GM19238 (cell line): Measurements from ENCODE around the gene HFM1.
"Not testable (repeated sequence)": the region's sequence is repeated elsewhere in the genome, so short reads cannot be mapped to it uniquely, and the experiment has no call there.

ENCODE experiments used
- DNase-seq: peaks from one replicate; pipeline ENCODE4 v3.0.0; 2011; ENCODE audit warnings: low spot score; ENCODE audit not compliant: insufficient read length

HFM1 gene, protein sequence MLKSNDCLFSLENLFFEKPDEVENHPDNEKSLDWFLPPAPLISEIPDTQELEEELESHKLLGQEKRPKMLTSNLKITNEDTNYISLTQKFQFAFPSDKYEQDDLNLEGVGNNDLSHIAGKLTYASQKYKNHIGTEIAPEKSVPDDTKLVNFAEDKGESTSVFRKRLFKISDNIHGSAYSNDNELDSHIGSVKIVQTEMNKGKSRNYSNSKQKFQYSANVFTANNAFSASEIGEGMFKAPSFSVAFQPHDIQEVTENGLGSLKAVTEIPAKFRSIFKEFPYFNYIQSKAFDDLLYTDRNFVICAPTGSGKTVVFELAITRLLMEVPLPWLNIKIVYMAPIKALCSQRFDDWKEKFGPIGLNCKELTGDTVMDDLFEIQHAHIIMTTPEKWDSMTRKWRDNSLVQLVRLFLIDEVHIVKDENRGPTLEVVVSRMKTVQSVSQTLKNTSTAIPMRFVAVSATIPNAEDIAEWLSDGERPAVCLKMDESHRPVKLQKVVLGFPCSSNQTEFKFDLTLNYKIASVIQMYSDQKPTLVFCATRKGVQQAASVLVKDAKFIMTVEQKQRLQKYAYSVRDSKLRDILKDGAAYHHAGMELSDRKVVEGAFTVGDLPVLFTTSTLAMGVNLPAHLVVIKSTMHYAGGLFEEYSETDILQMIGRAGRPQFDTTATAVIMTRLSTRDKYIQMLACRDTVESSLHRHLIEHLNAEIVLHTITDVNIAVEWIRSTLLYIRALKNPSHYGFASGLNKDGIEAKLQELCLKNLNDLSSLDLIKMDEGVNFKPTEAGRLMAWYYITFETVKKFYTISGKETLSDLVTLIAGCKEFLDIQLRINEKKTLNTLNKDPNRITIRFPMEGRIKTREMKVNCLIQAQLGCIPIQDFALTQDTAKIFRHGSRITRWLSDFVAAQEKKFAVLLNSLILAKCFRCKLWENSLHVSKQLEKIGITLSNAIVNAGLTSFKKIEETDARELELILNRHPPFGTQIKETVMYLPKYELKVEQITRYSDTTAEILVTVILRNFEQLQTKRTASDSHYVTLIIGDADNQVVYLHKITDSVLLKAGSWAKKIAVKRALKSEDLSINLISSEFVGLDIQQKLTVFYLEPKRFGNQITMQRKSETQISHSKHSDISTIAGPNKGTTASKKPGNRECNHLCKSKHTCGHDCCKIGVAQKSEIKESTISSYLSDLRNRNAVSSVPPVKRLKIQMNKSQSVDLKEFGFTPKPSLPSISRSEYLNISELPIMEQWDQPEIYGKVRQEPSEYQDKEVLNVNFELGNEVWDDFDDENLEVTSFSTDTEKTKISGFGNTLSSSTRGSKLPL (N-terminal part only)

DNA sequence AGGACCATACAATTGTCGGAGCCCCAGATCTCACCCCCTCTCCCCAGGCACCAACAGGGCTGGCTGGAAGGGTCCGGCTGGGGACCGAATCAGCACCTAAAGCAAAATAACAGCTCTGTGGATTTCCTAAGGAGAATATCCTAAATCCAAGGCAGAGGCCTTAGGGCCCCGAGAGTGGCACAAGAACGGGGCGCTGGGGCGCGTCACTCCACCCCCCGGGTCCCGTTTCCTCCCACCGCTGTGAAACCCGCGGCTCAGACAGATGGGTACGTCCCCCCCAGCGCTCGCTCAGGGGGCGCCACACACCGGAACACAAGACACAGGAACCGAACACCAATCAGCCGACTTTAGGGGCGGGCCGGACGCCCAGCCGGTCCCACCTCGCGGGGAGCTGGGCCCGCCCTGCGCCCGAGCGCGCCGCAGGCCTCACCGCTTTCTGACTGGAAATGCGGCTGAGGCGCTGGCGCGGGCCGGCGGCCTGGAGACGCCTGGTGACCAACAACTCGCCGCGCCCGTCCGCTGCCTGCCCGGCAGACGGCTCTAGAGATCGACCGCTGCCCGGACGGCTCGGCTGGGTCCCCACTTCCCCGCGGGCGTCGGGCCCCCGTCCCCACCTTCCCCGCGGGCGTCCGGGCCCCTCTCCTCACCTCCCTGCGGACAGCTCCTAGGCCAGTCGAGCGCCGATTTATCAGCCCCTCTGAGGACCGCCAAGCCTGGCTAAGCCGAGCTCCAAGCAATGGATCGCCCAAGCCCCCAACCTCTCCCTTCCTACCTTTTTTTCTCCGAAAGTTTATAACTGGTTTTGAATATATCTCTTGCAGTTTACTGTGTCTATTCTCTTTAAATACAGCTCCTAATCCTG is at the start of gene HFM1:
Gene HFM1, minus strand, starts transcription at position 687 of the 862 bp plus-strand sequence. CDS start 3,755 bp downstream, outside the sequence.
- DNase-seq, result peak; percentile 24

DNA sequence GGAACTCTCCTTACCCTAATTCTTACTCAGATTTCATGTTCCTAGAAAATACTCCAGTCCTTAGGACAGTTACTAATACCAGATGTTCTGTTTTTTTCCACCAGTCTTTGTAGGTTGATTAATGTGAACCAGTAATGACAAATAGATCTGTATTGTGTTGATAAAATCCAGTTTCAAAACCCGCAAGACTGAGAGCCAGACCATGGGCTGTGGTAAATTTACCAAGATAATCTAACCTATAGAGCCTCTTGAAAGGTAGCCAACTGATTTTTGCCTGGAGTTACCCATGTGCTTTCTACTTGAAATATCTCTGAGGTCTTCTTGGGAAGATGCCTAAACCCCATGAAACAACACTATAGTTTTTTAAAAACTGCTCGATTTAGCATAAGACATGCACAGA is 49.5 kb upstream of the HFM1 start:
- DNase-seq, result no peak

DNA sequence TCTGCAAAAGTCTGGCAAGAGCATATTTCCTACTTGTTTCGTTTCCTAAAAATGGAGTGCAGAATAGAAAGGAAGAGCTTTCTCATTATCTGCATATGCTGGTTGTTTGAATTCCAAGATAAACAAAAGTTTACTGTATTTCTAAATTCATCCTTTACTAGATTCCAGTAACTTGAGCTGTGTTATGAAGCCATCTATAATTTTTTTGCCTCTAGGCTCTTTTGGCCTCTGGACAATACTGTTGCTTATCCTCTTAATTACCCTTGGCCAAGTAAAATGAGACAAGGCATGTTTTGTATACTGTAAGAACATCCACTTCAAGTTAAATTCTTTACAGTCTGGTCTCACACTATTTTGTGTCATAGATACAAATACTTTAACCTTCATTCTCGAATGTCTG is 45.6 kb upstream of the HFM1 start:
- no peak for DNase-seq

DNA sequence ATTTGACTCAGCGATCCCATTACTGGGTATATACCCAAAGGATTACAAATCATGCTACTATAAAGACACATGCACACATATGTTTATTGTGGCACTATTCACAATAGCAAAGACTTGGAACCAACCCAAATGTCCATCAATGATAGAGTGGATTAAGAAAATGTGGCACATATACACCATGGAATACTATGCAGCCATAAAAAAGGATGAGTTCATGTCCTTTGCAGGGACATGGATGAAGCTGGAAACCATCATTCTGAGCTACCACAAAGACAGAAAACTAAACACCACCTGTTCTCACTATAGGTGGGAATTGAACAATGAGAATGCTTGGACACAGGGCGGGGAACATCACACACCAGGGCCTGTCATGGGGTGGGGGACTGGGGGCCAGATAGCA is 43.1 kb upstream of the HFM1 start:
- DNase-seq, result not testable (repeated sequence)

DNA sequence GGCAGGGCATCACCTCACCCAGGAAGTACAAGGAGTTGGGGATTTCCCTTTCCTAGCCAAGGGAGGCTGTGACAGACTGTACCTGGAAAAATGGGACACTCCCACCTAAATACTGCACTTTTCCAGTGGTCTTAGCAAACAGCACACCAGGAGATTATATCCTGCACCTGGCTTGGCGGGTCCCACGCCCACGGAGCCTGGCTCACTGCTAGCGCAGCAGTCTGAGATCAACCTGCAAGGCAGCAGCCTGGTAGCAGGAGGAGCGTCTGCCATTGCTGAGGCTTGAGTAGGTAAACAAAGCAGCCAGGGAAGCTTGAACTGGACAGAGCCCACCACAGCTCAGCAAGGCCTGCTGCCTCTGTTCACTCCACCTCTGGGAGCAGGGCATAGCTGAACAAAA is 37.3 kb upstream of the HFM1 start:
- not testable (repeated sequence) for DNase-seq

DNA sequence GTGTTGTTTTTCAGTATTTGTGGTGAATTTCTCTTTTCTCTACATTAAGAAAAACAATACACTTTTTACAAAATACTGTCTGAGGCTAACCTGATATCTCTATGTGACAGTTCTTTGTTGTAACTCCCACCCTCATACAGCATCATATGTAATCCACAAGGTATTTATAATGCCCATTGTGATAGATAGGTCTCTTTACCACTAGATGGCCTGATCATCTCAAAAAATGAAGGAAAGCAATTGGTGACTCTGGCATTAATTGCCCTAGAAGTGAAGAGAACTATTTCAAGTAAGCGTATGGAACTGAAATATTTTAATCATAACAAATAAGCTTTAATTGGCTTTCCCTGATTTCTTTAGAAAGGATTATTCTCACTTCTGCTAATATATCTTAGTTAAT is 36.2 kb upstream of the HFM1 start:
- DNase-seq, result no peak

DNA sequence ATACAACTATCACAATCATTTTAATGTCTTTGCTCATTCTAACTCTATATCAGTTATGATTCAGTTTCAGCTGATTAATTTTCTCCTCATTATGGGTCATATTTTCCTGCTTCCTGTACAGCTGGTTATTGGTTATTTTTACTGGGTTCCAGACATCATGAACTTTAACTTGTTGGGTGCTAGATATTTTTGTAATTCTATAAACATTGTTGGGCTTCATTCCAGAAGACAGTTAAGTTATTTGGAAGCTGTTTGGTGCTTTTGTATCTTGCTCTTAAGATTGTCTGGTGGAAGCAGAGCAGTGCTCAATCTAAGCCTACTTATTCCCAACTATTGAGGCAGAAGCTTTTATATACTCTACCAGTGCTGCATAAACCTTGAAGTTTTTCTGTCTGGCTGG is 34.4 kb upstream of the HFM1 start:
- no peak for DNase-seq

DNA sequence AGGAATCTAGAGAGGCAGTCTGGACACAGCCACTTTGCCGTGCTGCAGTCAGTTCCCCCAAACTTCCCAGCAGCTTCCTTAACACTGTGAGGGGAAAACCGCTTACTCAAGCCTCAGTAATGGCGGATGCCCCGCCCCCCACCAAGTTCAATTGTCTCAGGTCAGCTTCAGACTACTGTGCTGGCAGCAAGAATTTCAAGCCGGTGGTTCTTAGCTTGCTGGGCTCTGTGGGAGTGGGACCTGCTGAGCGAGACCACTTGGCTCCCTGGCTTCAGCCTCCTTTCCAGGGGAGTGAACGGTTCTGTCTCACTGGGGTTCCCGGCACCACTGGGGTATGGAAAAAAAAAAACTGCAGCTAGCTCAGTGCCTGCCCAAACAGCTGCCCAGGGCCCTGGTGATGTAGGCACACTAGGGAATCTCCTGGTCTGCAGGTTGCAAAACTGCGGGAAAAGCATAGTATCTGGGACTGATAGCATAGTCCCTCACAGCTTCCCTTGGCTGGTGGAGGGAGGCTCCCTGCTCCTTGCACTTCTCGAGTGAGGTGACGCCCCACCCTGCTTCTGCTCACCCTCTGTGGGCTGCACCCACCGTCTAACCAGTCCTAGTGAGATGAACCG is 23.7 kb upstream of the HFM1 start:
- no peak for DNase-seq

DNA sequence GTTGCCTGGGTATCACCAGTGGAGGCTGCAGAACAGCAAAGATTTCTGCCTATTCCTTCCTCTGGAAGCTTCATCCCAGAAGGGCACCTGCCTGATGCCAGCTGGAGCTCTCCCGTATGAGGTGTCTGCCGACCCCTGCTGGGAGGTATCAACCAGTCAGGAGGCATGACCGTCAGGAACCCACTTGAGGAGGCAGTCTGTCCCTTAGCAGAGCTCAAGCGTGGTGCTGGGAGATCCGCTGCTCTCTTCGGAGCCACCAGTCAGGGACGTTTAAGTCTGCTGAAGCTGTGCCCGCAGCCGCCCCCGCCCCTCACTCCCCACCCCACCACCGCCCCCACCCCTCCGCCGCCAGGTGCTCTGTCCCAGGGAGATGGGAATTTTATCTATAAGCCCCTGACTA is 23.1 kb upstream of the HFM1 start:
- no peak for DNase-seq

DNA sequence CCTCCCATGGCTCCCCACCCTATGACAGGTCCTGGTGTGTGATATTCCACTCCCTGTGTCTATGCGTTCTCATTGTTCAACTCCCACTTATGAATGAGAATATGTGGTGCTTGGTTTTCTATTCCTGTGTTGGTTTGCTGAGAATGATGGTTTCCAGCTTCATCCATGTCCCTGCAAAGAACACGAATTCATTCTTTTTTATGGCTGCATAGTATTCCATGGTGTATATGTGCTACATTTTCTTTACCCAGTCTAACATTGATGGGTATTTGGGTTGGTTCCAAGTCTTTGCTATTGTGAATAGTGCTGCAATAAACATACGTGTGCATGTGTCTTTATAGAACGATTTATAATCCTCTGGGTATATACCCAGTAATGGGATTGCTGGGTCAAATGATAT is 17.9 kb upstream of the HFM1 start:
- not testable (repeated sequence) for DNase-seq

DNA sequence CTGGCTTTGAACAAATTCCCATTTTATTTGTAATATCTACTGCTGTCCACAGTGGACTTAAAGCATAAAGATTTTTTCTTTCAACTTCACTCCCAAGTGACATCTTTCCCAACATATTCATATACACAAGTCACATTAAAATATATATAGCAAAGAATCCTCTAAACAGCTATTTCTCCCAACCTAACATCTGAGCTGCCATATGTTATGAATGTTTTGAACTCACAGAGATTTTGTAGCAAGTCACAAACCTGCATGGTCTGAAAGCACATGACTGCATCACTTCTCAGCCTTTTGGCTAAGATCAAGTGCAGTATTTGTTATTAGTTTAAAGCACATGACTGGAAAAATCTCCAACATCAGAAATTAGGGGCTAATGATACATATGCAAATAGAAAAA is 7.7 kb upstream of the HFM1 start:
- DNase-seq, result no peak

DNA sequence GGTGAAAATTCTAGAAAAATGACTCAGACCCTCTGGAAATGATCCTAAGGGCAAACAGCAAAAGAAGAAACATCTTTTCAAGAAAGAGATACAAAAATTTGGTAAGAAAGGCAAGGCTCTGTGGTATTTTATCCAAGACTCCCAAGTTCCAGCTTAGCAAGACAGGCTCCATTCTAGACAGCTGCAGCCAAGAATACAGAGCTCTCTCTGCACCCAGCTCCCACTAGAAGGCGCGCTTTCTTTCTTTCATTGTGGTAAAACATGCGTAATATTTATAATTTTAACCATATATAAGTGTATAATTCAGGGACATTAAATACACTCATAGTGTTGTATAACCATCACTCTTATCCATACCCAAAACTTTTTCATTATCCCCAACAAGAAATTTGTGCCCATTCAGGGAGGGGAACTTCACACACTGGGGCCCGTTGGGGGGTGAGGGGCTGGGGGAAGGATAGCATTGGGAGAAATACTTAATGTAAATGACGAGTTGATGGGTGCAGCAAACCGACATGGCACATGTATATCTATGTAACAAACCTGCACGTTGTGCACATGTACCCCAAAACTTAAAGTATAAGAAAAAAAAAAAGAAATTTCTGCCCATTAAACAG is 2.2 kb upstream of the HFM1 start:
- no peak for DNase-seq

DNA sequence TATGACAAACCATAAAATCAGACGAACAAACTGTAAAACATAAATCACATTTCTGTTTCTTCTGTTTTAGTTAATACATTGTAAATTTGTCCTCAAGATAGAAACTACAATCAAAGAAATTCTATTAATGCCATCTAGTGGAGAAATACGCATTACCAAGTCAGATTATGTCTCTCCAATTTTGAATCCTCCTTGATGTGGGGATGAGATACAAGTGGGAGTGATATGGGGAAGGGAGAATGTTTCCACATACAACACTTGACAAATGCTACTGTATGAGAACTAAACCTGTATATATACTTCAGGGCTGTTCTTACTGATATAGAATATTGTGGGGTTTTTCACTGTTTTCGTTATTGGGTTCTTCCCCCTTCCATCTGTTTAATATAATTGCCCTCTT is 2.6 kb downstream of the HFM1 start:
- DNase-seq, result no peak

DNA sequence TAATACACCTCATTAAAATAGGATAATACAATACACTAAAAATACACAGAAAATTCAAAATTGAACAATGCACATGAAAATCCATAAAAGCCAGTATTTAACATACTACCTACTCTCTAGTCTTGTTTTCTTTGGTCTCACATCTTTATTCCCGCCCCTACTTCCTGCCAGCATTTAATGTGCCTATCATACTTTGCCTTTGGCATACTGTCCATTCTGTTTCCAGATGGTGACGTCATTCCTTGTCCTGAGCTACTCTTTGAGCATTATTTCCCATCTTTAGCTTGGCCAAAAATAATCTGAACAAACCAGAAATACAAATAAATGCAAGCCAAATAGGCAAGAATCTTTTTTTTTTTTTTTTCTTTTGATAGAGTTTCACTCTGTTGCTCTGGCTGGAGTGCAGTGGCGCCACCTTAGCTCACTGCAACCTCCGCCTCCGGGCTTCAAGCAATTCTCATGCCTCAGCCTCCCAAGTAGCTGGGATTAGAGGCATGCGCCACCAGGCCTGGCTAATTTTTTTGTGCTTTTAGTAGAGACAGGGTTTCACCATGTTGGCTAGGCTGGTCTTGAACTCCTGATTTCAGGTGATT is 4.4 kb downstream of the HFM1 start:
- no peak for DNase-seq

DNA sequence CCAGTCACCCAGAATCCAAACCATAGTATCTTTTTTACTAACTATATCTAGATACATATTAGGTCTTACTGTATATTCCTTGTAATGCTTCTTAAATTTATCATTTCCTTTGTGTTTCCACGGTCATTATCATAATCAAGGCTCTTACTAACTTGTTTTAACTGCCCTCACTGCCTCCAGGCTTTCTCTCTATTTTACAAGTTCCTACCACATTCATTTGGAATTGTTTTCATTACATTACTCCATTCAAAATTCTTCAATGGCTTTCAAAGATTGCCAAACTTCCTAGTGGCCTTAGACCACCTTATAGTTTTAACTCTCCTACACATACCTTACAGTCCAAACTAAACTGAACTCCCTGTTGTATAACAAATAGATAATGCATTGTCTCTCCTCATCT is 6.3 kb downstream of the HFM1 start:
- no peak for DNase-seq

DNA sequence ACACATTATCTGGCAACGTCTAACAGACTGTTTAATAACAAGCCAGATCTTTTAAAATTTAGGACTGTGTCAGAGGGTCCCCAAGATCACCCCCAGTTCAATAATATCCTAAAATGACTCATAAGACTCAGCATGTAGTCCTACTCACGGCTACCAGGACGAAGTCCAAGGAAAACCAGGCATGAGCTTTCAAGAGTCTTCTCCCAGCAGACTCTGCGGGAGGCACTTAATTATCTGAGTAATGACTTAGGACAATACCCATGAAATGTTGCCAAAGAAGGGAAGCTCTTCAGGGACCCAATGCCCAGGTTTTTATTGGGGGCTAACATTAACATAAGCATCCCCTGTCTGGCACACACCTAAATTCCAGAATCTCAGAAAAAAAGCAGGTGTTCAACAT is 7.0 kb downstream of the HFM1 start:
- no peak for DNase-seq

DNA sequence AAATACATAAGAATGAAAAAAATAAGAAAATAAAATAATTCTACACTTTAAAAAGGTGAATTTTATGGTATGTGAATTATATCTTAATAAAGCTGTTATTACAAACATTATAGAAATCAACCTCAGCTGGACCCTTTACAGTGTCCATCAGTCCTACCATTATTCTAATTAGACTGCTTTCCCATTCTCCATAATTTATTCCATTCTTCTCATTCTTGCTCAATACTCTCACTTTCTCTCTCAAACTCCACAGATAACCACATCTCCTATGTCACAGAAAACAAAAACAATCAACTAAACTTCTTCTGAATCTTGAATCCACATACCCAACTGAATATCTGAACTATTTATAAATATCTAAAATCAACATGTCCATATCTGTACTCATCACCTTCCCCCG is 11.6 kb downstream of the HFM1 start:
- no peak for DNase-seq

DNA sequence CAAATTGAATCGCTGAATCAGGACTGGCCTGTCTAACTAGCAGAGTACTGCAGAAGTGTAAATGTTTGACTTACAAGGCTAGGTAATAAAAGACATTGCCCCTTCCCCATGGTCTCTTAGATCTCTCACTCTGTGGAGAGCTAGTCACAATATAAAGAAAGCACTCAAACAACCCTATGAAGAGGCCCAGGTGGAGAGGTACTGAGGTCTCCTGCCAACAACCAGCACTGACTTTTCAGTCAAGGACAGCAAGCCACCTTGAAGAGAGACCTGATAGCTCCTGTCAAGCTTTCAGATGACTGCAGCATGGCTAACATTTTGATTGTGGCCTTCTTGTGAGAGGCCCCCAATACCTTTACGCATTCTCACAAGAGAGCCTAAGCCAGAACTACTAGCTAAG is 18.5 kb downstream of the HFM1 start:
- no peak for DNase-seq

DNA sequence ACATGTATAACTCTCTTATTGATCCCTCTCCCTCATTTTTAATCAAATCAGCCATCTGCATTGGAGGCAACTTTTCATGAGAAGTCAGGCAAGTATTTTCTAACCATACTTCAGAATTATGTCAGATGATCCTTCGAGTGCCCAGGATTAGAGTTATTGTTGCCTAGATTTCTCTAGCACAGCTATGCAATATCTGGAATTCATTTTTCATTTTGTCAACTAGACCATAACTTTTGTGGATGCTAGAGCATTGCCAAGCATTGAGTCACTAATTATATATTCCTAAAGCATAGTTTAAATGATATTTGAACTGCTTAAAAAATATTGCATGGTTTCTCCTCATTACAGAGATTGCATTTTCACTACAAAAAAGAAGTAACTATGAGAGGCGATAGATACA is 21.2 kb downstream of the HFM1 start:
- DNase-seq, result no peak
